Adrenal gland (tissue), 12 donors: ENCODE measurements around the gene VMO1. TPM values are rescaled to one million over a fixed set of nuclear protein-coding genes. Genes with fewer than 3 reads are reported as not detected.

Experiments
- DNase-seq, 7 donors: peaks; one replicate each; pipeline ENCODE4 v3.0.0-alpha.2; 2019 to 2020
- H3K27ac ChIP-seq, 5 donors: fragments of 200-600 bp; sonication (generic) in 4 of 5; 1 replicate in 3 of 5; 2 replicates in 2 of 5; pipeline versions ENCODE4 v1.5.1 to v1.8.0; 2016 to 2020; ENCODE audit warnings: mild to moderate bottlenecking in 1 of 5
- H3K27me3 ChIP-seq: fragments of 200-600 bp; 2 replicates; pipeline ENCODE4 v1.8.0; 2021
- H3K36me3 ChIP-seq, 2 donors: fragments of 200-600 bp; replicated peaks in 1 of 2; 1 replicate in 1 of 2; 2 replicates in 1 of 2; pipeline versions ENCODE4 v1.5.1 to v1.8.0; 2018 to 2022
- H3K4me1 ChIP-seq, 2 donors: fragments of 200-600 bp; replicated peaks in 1 of 2; 1 replicate in 1 of 2; 2 replicates in 1 of 2; pipeline versions ENCODE4 v1.5.1 to v1.8.0; 2018 to 2021
- H3K4me3 ChIP-seq, 4 donors: fragments of 200-600 bp; sonication (generic) in 3 of 4; one replicate each; pipeline ENCODE4 v1.5.1; 2016 to 2018
- H3K9me3 ChIP-seq, 3 donors: fragments of 200-600 bp; sonication (generic) in 1 of 3; replicated peaks in 1 of 3; 1 replicate in 2 of 3; 2 replicates in 1 of 3; pipeline versions ENCODE4 v1.5.1 to v1.8.0; 2016 to 2021
- CTCF ChIP-seq, 6 experiments: fragments of 450-650 bp in 4 of 6; fragments of 200-600 bp in 2 of 6; sonication (generic) in 1 of 6; IDR thresholded peaks; 1 replicate in 5 of 6; 2 replicates in 1 of 6; pipeline versions ENCODE4 v1.5.1 to v1.8.0; 2016 to 2021; ENCODE audit warnings: antibody characterized with exemption in 6 of 6, mild to moderate bottlenecking in 2 of 6, moderate library complexity in 1 of 6
- POLR2A ChIP-seq, 2 donors: fragments of 450-650 bp; IDR thresholded peaks; one replicate each; pipeline ENCODE4 v1.6.1; 2017; ENCODE audit warnings: antibody characterized with exemption in 2 of 2, mild to moderate bottlenecking in 2 of 2, moderate library complexity in 1 of 2
- WGBS, 4 donors: extraction: QIAGEN DNeasy Blood & Tissue Kit in 2 of 4; methylation state at CpG; one replicate each; pipeline versions ENCODE4 v1.1.5 to v1.1.7; 2013 to 2017; 5-methylcytosine and 5-hydroxymethylcytosine counted together
- intact Hi-C, 2 donors: fragments of 100-400 bp; cut with DNase I; formaldehyde crosslinking; loops; one replicate each; pipeline versions ENCODE4 v1.14.1 to v1.15.0; 2022 to 2023
- polyA plus RNA-seq, 3 donors: library from polyadenylated mRNA; stranded (reverse); fragments of 200-250 nt in 2 of 3; fragments of 350-450 nt in 1 of 3; fragmentation: Illumina TruSeq in 1 of 3; extraction: RNeasy Lipid Tissue Mini Kit (QIAGEN cat#74804) in 1 of 3; gene quantifications; one replicate each; pipeline ENCODE4 v1.2.3, GENCODE V29; 2013 to 2014
- total RNA-seq, 9 donors: library from RNA; depleted of rRNA in 4 of 9; stranded (reverse); fragments of >200 nt in 4 of 9; fragments of 120-200 nt in 1 of 9; fragmentation: NEBNext Ultra II Directional in 1 of 9; extraction: Animal tissue kit (Norgen Biotek cat#: 25700) in 1 of 9; gene quantifications; one replicate each; pipeline versions ENCODE4 v1.1.0 to v1.2.4, GENCODE V29; 2013 to 2023
- donor health status: healthy with polysubstance abuse.
- donor health status: Bipolar disorder and iron deficiency.
- donor health status: DM: yes; HTN: yes; CAD: no.
- donor health status: DM: no; HTN: no; CAD: no.
- donor health status: DM: no; HTN: no; CAD: no.
- donor health status: DM: yes; HTN: yes; CAD: no.

The VMO1 gene
- total and polyA plus RNA-seq, 12 donors: 0.50 to 9.6 (median 4.4) TPM; not detected in 1

GRCh38 chr17:4822835-4823234, 36.7 kb upstream of the VMO1 start:
- DNase-seq: no peak
- Histone ChIP-seq H3K27ac (no peak overlapping the region), H3K36me3 (no peaks in the 10 kb centered on the region), H3K27me3 (no peaks in the 10 kb centered on the region), H3K4me3 (no peak overlapping the region), H3K4me1 (no peaks in the 10 kb centered on the region), H3K9me3 (no peaks in the 10 kb centered on the region)
- no peak for TF ChIP-seq POLR2A (IDR thresholded peaks at IDR 0.05)
- TF ChIP-seq CTCF (IDR thresholded peaks at IDR 0.05): no peak
- intact Hi-C loops: no loop called here
- WGBS, 4 donors: 80 to 90% (median 81%) methylated on average over 2 to 3 of the region's 3 CpGs; no CpG with 5 or more reads in 1 of the 4 donors

GRCh38 chr17:4818276-4818675, 32.1 kb upstream of the VMO1 start:
- Histone ChIP-seq H3K27me3 (no peaks in the 10 kb centered on the region), H3K9me3 (no peaks in the 10 kb centered on the region), H3K27ac (no peak overlapping the region), H3K4me3 (no peak overlapping the region), H3K36me3 (peaks cover 0 to 21% of the 10 kb centered on the region in 2 donors), H3K4me1 (no peaks in the 10 kb centered on the region)
- DNase-seq: no peak
- TF ChIP-seq POLR2A (IDR thresholded peaks at IDR 0.05) (no peak), CTCF (IDR thresholded peaks at IDR 0.05) (no peak)
- intact Hi-C loops: no loop called here
- 81 to 87% (median 82%) methylated on average over 11 to 12 of the region's 12 CpGs for WGBS, 4 donors

GRCh38 chr17:4816826-4817225, 30.7 kb upstream of the VMO1 start:
- H3K4me1 ChIP-seq: no peaks in the 10 kb centered on the region
- H3K36me3 ChIP-seq: peaks cover 0 to 21% of the 10 kb centered on the region in 2 donors
- intact Hi-C loops: no loop called here
- H3K27me3 ChIP-seq: no peaks in the 10 kb centered on the region
- TF ChIP-seq CTCF (IDR thresholded peaks at IDR 0.05) (no peak), POLR2A (IDR thresholded peaks at IDR 0.05) (no peak)
- no peaks in the 10 kb centered on the region for H3K9me3 ChIP-seq
- WGBS, 4 donors: 79 to 93% (median 90%) methylated on average over 3 to 13 of the region's 13 CpGs
- no peak overlapping the region for H3K27ac ChIP-seq
- no peak overlapping the region for H3K4me3 ChIP-seq
- no peak for DNase-seq

- Histone ChIP-seq H3K9me3 (no peaks in the 10 kb centered on the region), H3K36me3 (peaks cover 0 to 21% of the 10 kb centered on the region in 2 donors), H3K27me3 (no peaks in the 10 kb centered on the region), H3K4me1 (no peaks in the 10 kb centered on the region), H3K27ac (no peak overlapping the region), H3K4me3 (no peak overlapping the region)
- TF ChIP-seq CTCF (IDR thresholded peaks at IDR 0.05): peak in 3 of 6 experiments; percentile 14 to 25 (median 15)
- no peak for TF ChIP-seq POLR2A (IDR thresholded peaks at IDR 0.05)
- DNase-seq: no peak
- WGBS, 4 donors: 80 to 86% (median 85%) methylated on average over 7 of the region's 7 CpGs
- intact Hi-C loops: no loop called here
These were observed 29.0 kb upstream of the VMO1 start for GRCh38 chr17:4815043-4815675.
